Mesendoderm (in vitro differentiated cells): Measurements from ENCODE around the gene RAB17.

Source experiments
- DNase-seq: peaks from one replicate; pipeline ENCODE4 v3.0.0; 2013
- H2AK5ac ChIP-seq: 2 replicates; pipeline ENCODE4 v1.6.1; 2013; ENCODE audit warnings: low read length, inconsistent platforms
- H2BK120ac ChIP-seq: 2 replicates; pipeline ENCODE4 v1.6.1; 2013; ENCODE audit warnings: low read depth, mild to moderate bottlenecking, low read length, moderate library complexity, mixed read lengths
- H2BK15ac ChIP-seq: replicated peaks from 2 replicates; pipeline ENCODE4 v1.6.1; 2013; ENCODE audit warnings: low read depth, mild to moderate bottlenecking, moderate library complexity
- H2BK5ac ChIP-seq: 2 replicates; pipeline ENCODE4 v1.6.1; 2013; ENCODE audit warnings: low read length, inconsistent platforms
- H3K18ac ChIP-seq: 2 replicates; pipeline ENCODE4 v1.6.1; 2013; ENCODE audit warnings: mild to moderate bottlenecking, low read length, mixed read lengths
- H3K23ac ChIP-seq: one replicate; pipeline ENCODE4 v1.6.1; 2013; ENCODE audit warnings: low read length
- H3K27ac ChIP-seq: 2 replicates; pipeline ENCODE4 v1.5.1; 2013; ENCODE audit warnings: low read depth, mild to moderate bottlenecking, inconsistent platforms, low read length, moderate library complexity
- H3K27me3 ChIP-seq: 2 replicates; pipeline ENCODE4 v1.6.1; 2013; ENCODE audit warnings: low read length, control low read depth, mild to moderate bottlenecking, inconsistent platforms; ENCODE audit not compliant: insufficient read depth, poor library complexity
- H3K36me3 ChIP-seq: 2 replicates; pipeline ENCODE4 v1.6.1; 2013; ENCODE audit warnings: low read length, inconsistent platforms; ENCODE audit not compliant: control insufficient read depth, insufficient read depth
- H3K4ac ChIP-seq: one replicate; pipeline ENCODE4 v1.6.1; 2013; ENCODE audit warnings: low read depth, mild to moderate bottlenecking, low read length, moderate library complexity
- H3K4me1 ChIP-seq: 2 replicates; pipeline ENCODE4 v1.6.1; 2013; ENCODE audit warnings: low read depth, low read length, inconsistent platforms; ENCODE audit not compliant: control insufficient read depth
- H3K4me2 ChIP-seq: 2 replicates; pipeline ENCODE4 v1.6.1; 2013; ENCODE audit warnings: low read length
- H3K4me3 ChIP-seq: 2 replicates; pipeline ENCODE4 v1.5.1; 2013; ENCODE audit warnings: mild to moderate bottlenecking, low read length
- H3K56ac ChIP-seq: one replicate; pipeline ENCODE4 v1.6.1; 2013; ENCODE audit warnings: low read length
- H3K79me1 ChIP-seq: 2 replicates; pipeline ENCODE4 v1.6.1; 2013; ENCODE audit warnings: low read length, inconsistent platforms
- H3K79me2 ChIP-seq: 2 replicates; pipeline ENCODE4 v1.6.1; 2013; ENCODE audit warnings: mild to moderate bottlenecking, low read length; ENCODE audit not compliant: control insufficient read depth, insufficient read depth
- H3K9ac ChIP-seq: 2 replicates; pipeline ENCODE4 v1.6.1; 2013; ENCODE audit warnings: low read length, inconsistent platforms
- H4K5ac ChIP-seq: one replicate; pipeline ENCODE4 v1.6.1; 2013; ENCODE audit warnings: low read length
- H4K8ac ChIP-seq: one replicate; pipeline ENCODE4 v1.6.1; 2013; ENCODE audit warnings: low read depth, mild to moderate bottlenecking, control low read depth, low read length, moderate library complexity
- WGBS: extraction: QIAGEN DNeasy Blood & Tissue Kit; methylation state at CpG from one replicate; pipeline ENCODE4 v1.1.7; 2013; ENCODE audit warnings: low lambda C conversion rate, missing lambda C conversion rate; ENCODE audit not compliant: insufficient coverage; ENCODE audit errors: extremely low coverage; 5-methylcytosine and 5-hydroxymethylcytosine counted together

Gene RAB17

DNA sequence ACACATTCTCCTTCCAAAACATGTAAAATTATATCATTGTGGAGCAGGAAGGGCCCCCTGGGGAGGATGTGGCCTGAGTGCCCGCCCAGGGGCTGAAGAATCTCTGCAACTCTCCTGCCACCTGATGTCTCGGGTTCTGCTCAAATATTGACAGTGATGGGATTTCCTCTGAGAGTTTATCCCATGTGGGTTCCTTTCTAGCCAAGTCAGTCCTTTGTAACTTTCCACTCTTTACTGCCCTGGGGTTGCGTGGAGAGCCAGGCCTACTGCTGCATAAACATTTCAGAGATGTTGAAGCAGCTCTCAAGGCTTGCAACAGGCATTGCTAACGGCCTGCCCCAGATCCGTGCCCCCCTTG, 4.0 kb upstream of the RAB17 start:
- Histone ChIP-seq H2BK15ac (no peak overlapping the region), H3K9ac (peak overlapping the region; percentile 62), H4K8ac (no peak overlapping the region), H2BK120ac (no peak overlapping the region), H3K4ac (peak overlapping the region; percentile 93), H3K4me2 (no peak overlapping the region), H3K79me2 (peaks cover 9% of the 10 kb centered on the region), H2BK5ac (peak overlapping the region; percentile 94), H3K27ac (peak overlapping the region; percentile 96), H3K36me3 (no peaks in the 10 kb centered on the region), H3K4me3 (no peak overlapping the region), H3K18ac (peak overlapping the region; percentile 87), H3K4me1 (peaks cover 22% of the 10 kb centered on the region), H3K23ac (no peak overlapping the region), H3K27me3 (no peaks in the 10 kb centered on the region), H3K56ac (peak overlapping the region; percentile 97), H2AK5ac (peak overlapping the region; percentile 16), H3K79me1 (peaks cover 3% of the 10 kb centered on the region), H4K5ac (no peak overlapping the region)
- no CpG with 5 or more reads among the region's 5 CpGs for WGBS
- no peak for DNase-seq

- Histone ChIP-seq H2BK15ac (no peak overlapping the region), H3K9ac (peak overlapping the region; percentile 62), H3K36me3 (no peaks in the 10 kb centered on the region), H3K4ac (peak overlapping the region; percentile 96), H2BK5ac (peak overlapping the region; percentile 94), H3K23ac (peak overlapping the region; percentile 32), H3K79me1 (peaks cover 3% of the 10 kb centered on the region), H3K27me3 (no peaks in the 10 kb centered on the region), H4K8ac (no peak overlapping the region), H3K4me3 (no peak overlapping the region), H3K27ac (peak overlapping the region; percentile 96), H2BK120ac (peak overlapping the region; percentile 40), H3K4me2 (no peak overlapping the region), H2AK5ac (peak overlapping the region; percentile 99), H3K56ac (peak overlapping the region; percentile 97), H3K18ac (peak overlapping the region; percentile 87), H3K4me1 (peaks cover 22% of the 10 kb centered on the region), H4K5ac (no peak overlapping the region), H3K79me2 (peaks cover 12% of the 10 kb centered on the region)
- peak; percentile 71 for DNase-seq
- WGBS = no CpG with 5 or more reads among the region's 17 CpGs
Observed at GRCh38 chr2:237593596-237594320, 3.2 kb upstream of the RAB17 start.

DNA sequence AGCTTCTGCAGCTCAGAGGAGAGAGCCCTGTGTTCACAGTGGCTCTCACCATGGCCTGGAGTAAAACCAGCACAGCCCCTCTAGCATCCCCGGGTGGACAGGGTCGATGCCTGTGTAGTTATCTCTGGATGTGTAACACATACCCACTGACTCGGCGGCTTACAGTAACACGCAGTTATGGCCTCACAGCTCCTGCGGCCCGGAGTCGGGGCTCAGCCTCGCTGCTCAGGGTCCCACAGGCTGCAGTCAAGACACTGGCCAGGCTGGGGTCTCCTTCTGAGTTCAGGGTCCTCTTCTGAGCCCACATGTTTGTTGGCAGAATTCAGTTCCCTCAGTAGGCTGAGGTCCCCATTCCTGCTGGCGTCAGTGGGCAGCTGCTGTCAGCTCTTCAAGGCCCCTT, 2.5 kb upstream of the RAB17 start:
- no peak overlapping the region for H4K5ac ChIP-seq
- no peaks in the 10 kb centered on the region for H3K27me3 ChIP-seq
- peak overlapping the region; percentile 43 for H3K9ac ChIP-seq
- H3K4me2 ChIP-seq = no peak overlapping the region
- H3K4me1 ChIP-seq = peaks cover 22% of the 10 kb centered on the region
- no peak for DNase-seq
- H4K8ac ChIP-seq = no peak overlapping the region
- H3K23ac ChIP-seq = peak overlapping the region; percentile 67
- peak overlapping the region; percentile 94 for H2BK5ac ChIP-seq
- peak overlapping the region; percentile 87 for H3K18ac ChIP-seq
- H3K56ac ChIP-seq = peak overlapping the region; percentile 97
- WGBS = no CpG with 5 or more reads among the region's 10 CpGs
- H3K4ac ChIP-seq = peak overlapping the region; percentile 96
- peak overlapping the region; percentile 96 for H3K27ac ChIP-seq
- H2BK15ac ChIP-seq = peak overlapping the region; percentile 20
- peak overlapping the region; percentile 40 for H2BK120ac ChIP-seq
- H3K79me1 ChIP-seq = peaks cover 3% of the 10 kb centered on the region
- peak overlapping the region; percentile 99 for H2AK5ac ChIP-seq
- H3K36me3 ChIP-seq = no peaks in the 10 kb centered on the region
- peaks cover 17% of the 10 kb centered on the region for H3K79me2 ChIP-seq
- no peak overlapping the region for H3K4me3 ChIP-seq

DNA sequence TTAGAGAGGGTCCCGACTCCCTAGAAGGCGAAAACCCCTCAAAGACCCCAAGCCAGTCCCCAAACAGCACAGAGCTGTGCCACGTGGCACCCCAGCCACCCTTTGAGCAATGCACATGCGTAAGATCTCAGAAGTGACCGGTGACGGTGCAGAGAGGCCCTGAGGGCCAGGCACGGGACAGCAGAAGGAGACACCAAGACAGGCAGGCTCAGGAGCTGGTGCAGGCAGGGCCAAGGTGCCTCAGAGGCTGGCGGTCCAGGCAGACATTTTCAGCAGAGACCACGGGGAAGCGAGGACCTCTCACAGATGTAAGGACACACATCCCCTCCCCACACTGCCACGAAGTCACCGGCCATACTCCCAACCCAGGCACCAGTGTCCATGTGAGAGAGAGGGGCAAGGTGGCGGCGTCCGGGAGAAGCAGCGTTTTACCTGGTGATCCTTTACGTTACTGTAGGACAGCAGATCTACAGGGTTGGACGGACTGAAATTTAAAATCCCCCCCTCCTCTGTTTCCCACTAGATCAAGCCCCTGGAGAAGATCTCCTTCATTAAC, 2.0 kb upstream of the RAB17 start:
- H3K4me2 ChIP-seq = no peak overlapping the region
- H3K27ac ChIP-seq = no peak overlapping the region
- H3K18ac ChIP-seq = peak overlapping the region; percentile 87
- peaks cover 22% of the 10 kb centered on the region for H3K79me2 ChIP-seq
- H3K9ac ChIP-seq = peak overlapping the region; percentile 43
- no peak overlapping the region for H4K8ac ChIP-seq
- H3K4ac ChIP-seq = peak overlapping the region; percentile 96
- peak overlapping the region; percentile 7 for H2BK120ac ChIP-seq
- no peaks in the 10 kb centered on the region for H3K36me3 ChIP-seq
- H3K27me3 ChIP-seq = no peaks in the 10 kb centered on the region
- H3K4me1 ChIP-seq = peaks cover 23% of the 10 kb centered on the region
- no peak overlapping the region for H3K4me3 ChIP-seq
- no CpG with 5 or more reads among the region's 18 CpGs for WGBS
- peak overlapping the region; percentile 97 for H3K56ac ChIP-seq
- peak overlapping the region; percentile 99 for H2AK5ac ChIP-seq
- H4K5ac ChIP-seq = no peak overlapping the region
- H3K79me1 ChIP-seq = peaks cover 3% of the 10 kb centered on the region
- DNase-seq = no peak
- H2BK5ac ChIP-seq = peak overlapping the region; percentile 94
- H3K23ac ChIP-seq = peak overlapping the region; percentile 67
- H2BK15ac ChIP-seq = no peak overlapping the region

GRCh38 chr2:237591141-237591881, 777 bp upstream of the RAB17 start:
- peak overlapping the region; percentile 82 for H3K18ac ChIP-seq
- peak overlapping the region; percentile 22 for H2BK120ac ChIP-seq
- H3K79me2 ChIP-seq = peaks cover 34% of the 10 kb centered on the region
- H3K4me2 ChIP-seq = peak overlapping the region; percentile 18
- H3K36me3 ChIP-seq = no peaks in the 10 kb centered on the region
- no peaks in the 10 kb centered on the region for H3K27me3 ChIP-seq
- H2BK15ac ChIP-seq = peak overlapping the region; percentile 14
- DNase-seq = peak; percentile 86
- peak overlapping the region; percentile 41 for H4K5ac ChIP-seq
- peak overlapping the region; percentile 74 for H3K27ac ChIP-seq
- H3K4me1 ChIP-seq = peaks cover 32% of the 10 kb centered on the region
- peak overlapping the region; percentile 52 for H3K9ac ChIP-seq
- H2BK5ac ChIP-seq = peak overlapping the region; percentile 82
- H3K4ac ChIP-seq = peak overlapping the region; percentile 88
- no CpG with 5 or more reads among the region's 19 CpGs for WGBS
- peak overlapping the region; percentile 80 for H3K56ac ChIP-seq
- H4K8ac ChIP-seq = no peak overlapping the region
- H2AK5ac ChIP-seq = peak overlapping the region; percentile 66
- H3K4me3 ChIP-seq = no peak overlapping the region
- H3K79me1 ChIP-seq = peaks cover 3% of the 10 kb centered on the region
- peak overlapping the region; percentile 34 for H3K23ac ChIP-seq
